Measurements from ENCODE around the gene PARD3B.

Gene PARD3B

DNA sequence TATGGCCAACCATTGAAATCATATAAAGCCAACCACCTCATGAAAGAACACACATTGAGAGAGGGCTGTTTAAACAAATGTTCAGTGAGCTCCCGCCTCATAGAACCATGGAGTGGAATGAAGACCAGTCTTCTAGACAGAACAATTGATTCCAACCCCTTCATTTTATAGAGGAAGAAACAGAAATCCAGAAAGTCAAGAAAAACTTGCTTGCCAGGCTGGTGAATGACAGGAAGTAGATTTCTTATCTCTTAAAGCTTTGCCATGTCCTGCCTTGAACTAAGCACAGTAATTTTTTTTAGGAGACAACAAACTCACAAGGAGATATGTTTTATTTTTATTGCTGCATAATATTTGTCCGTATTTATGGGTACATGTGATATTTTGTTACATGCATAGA lies 1120.5 kb downstream of the PARD3B start:
- CTCF ChIA-PET = no interaction called here
- Histone ChIP-seq H3K27ac (ENCODE audit: insufficient read depth in 1 of 2, low read depth in 1 of 2, low read length in 2 of 2, poor library complexity in 1 of 2, severe bottlenecking in 2 of 2) (no peak overlapping the region), H3K4me1 (ENCODE audit: control extremely low read depth in 1 of 4, control insufficient read depth in 4 of 4, insufficient read depth in 4 of 4, low read length in 3 of 4) (peaks cover 0 to 6% (median 3%) of the 10 kb centered on the region in 4 experiments), H3K27me3 (replicated peaks in 2 of 5; ENCODE audit: control insufficient read depth in 4 of 5, insufficient read depth in 5 of 5, low read length in 4 of 5) (peaks cover 0 to 3% (median 0%) of the 10 kb centered on the region in 5 experiments), H3K4me3 (ENCODE audit: control insufficient read depth in 1 of 7, extremely low read depth in 1 of 7, insufficient read depth in 4 of 7, low read depth in 2 of 7, low read length in 6 of 7) (no peak overlapping the region), H3K36me3 (ENCODE audit: control insufficient read depth in 4 of 4, insufficient read depth in 4 of 4, low read length in 3 of 4) (no peaks in the 10 kb centered on the region), H3K9me3 (ENCODE audit: control extremely low read depth in 1 of 5, control insufficient read depth in 4 of 5, insufficient read depth in 2 of 5, low read depth in 1 of 5, low read length in 4 of 5) (no peaks in the 10 kb centered on the region)
- WGBS (ENCODE audit: insufficient coverage) = 100% methylated on average over 2 of the region's 2 CpGs
- no peak for DNase-seq
- POLR2A ChIA-PET = no interaction called here
